Measurements from ENCODE around the gene SLC25A21.
"Not testable (repeated sequence)": the region's sequence is repeated elsewhere in the genome, so short reads cannot be mapped to it uniquely, and the experiment has no call there.

SLC25A21 gene

DNA sequence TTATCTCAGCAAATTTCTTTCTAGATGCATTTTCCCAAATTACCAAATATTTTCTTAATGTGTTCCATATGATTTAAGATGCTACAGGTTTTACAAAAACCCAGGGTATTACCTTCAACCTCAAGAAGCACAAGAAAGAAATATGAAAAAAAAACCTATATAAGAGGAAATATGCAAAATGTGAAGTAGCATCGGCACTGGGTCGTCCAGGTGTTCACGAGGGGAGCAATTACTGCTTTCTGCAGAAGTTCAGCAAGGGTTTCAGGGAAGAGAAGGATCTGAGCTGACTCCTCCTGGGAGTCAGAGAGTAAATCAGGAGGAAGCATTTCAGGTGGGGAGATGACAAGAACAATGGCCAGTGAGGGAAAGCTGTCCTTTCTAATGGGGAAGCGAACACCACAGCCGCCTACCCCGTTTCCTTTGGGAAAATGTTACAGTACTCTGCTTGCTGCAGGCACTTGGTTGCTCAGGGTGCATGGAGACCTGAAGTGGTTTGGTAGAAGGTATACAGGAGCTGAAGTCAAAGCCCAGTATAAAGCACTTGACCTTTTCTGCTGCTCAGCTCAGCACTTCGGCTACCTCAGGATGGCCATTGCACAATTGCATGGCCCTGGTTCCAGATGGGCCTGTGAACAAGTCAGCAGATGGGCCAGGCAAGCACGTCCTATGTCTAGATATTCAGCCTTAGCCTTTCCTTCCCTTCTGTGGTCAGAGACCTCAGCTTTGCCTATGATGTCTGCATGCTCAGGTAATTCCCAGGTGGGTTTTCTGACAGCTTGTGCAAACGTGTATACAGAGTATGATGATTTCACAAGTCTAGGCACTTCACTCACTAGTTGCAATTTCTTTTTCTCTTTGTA lies 355.1 kb downstream of the SLC25A21 start:
- DNase-seq: no peak

DNA sequence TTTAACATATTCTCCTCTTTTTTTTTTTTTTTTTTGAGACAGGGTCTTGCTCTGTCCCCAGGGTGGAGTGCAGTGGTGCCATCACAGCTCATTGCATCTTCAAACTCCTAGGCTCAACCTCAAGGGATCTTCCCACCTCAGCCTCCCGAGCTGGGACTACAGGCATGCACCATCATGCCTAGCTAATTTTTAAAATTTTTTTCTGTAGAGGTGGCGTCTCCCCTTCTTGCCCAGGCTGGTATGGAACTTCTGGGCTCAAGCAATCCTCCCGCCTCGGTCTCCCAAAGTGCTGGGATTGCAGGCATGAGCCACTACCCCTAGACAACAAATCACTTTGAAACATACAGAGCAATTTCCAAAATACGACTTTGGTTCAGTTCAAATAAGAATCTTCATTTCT lies 355.9 kb downstream of the SLC25A21 start:
- no peak for DNase-seq

DNA sequence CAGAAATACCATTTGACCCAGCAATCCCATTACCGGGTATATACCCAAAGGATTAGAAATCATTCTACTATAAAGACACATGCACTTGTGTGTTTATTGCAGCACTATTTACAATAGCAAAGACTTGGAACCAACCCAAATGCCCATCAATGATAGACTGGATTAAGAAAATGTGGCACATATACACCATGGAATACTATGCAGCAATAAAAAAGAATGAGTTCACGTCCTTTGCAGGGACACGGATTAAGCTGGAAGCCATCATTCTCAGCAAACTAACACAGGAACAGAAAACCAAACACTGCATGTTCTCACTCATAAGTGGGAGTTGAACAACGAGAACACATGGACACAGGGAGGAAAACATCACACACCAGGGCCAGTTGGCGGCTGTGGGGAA lies 357.6 kb downstream of the SLC25A21 start:
- not testable (repeated sequence) for DNase-seq

DNA sequence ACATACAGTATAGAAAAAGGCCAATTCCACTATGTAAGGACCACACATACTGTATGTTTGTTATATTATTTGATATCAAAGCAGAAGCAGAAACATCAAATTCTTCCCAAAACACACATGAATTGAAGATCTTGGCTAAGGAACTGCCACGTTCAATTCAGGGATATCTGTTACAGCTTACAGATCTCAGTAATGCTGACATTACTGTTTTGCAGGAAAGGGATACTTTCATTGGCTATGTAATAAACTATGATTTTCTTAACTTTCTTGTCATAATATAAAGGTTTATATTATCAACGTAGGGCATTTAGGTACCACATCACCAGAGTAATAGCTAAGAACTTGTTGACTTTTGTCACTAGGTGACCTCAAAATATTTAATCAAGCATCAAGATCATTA lies 362.2 kb downstream of the SLC25A21 start:
- no peak for DNase-seq

DNA sequence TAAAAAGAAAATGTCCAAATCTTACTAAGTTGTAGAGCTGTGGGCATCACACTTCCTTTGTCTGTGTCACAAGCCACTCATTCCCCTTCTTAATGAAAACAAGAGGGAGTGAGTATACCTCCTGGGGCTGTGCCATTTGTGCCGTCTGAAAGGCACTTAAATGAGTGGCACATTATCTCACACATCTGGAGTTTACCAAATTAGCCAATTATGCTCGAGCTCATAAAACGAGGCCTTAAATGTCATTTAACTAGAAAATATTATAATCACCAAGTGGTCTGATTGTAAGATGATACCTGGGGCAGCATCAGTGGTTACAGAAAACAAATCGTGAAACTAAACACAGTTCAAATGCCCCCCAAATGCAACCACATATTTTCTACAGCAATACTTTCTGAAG lies 364.7 kb downstream of the SLC25A21 start:
- DNase-seq: no peak

DNA sequence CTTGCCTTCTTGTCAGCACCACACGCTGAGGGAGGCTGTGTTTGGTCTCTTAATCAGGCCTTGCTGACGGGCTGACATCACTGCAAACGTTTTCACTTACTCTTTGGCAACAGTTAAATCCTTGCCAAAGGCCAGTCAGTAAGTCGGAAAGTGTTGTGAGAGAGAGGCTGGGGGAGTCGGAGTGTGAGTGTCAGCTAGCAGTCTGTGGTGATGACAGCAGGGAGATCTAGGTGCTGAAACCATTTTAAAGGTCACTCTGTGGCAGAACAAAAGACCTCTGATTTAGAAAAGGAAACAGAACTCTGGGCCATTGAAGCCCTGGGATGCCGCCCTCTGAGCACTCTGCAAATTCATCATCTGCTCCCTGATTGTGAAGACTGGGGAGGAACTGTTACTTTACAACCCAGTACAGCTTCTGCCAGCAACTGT lies 367.3 kb downstream of the SLC25A21 start:
- DNase-seq: peak; percentile 45

DNA sequence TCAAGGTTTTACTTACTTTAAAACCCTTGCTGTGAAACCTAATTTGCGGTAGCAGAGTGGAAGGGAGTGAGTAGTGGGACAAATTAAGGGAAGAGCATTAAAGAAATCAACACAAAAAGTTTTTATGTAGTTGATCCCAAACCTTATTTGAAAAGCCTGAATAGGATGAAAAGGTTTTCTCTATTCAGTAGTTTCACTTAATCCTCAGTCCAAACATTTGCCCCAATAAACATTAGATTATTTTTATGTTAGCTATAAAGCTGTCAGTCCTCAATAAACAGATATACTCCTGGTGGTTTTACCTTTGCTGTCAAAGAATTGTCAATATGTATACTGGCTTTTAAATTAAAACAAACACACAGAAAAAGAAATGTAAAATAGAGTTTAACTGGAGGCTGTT lies 374.8 kb downstream of the SLC25A21 start:
- no peak for DNase-seq

DNA sequence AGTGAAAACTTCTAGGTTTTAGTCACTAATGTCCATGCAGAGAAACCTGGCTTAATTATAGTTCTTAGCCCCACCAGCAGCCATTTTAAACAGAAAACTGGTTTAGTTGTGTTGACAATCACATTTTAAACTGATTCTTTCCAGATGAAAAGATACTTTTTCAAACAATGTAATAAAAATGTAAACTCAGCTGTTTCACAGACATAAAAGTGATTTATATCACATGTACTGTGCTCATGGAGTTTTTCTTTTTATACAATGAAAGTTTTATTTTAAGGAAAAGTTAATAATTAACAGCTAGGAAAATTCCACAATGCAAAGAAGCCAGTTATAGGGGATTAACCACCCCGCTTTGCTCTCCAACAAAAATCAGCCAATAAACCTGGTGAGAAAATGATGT lies 381.0 kb downstream of the SLC25A21 start:
- no peak for DNase-seq

DNA sequence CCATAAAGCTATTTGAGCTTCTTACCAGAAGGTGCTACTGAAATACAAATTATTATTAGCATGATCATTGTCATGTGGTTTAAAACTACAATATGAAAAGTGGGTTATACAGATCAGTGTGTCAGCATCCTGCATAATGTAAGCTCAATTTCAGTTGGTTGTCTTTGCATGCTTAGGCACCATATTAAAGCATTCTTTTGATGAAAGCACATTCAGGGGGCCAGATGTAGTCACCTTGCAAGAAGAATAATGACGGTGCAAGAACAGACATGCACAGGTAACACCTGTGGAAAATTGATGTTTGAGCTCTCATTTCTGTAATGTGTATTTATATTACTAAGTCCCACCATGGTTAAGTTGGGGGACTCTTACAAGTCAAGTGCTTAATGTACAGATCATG lies 386.9 kb downstream of the SLC25A21 start:
- no peak for DNase-seq

DNA sequence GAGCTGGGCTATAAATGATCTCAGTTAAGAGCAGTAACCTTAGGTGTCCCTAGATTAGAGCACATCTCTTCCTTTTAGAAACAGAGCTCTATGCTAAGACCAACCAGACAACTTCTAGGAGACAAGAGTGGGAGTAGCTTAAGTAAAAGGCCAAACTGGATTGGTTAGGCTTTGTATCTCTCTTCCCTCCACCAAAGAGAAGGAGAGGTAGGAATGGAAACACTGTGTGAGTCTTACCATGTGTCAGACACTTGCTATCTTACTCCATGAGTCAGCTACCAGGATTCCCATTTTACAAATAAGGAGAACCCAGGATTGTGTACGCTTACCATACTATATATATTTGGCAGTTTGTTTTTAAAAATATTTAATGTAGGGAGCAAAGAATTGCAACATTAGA lies 387.9 kb downstream of the SLC25A21 start:
- DNase-seq: peak; percentile 10

DNA sequence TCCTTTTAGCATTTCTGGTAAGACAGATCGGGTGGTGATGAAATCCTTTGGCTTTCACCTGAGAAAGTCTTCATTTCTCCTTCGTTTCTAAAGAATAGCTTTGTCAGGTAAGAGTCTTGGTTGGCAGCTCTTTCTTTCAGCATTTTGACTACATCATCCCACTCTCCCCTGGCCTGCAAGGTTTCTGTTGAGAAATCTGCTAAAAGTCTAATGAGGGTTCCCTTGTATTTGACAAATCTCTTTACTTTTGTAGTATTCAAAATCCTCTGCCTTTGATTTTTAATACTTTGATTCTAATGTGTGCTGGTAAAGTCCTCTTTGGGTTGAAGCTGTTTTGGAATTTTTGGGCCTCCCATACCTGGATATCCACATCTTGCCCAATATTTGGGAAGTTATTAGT lies 390.5 kb downstream of the SLC25A21 start:
- no peak for DNase-seq

DNA sequence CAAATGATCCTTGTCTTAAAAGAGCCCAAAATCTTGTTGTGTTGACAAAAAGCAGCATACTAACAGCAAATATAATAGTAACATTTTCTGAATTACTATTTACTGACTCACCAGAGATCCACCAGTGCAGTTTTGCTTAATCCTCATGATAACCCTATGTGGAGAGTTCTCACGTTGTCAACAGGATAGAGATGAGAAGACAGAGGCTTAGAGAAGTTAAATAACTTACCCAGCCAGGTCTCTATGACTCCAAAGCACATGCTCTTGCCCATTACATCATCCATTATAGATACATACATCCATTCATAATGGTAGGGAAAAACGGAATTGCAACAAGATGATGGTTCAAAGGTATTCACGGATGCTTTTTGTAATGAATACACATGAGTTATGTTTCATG lies 398.8 kb downstream of the SLC25A21 start:
- peak; percentile 70 for DNase-seq

DNA sequence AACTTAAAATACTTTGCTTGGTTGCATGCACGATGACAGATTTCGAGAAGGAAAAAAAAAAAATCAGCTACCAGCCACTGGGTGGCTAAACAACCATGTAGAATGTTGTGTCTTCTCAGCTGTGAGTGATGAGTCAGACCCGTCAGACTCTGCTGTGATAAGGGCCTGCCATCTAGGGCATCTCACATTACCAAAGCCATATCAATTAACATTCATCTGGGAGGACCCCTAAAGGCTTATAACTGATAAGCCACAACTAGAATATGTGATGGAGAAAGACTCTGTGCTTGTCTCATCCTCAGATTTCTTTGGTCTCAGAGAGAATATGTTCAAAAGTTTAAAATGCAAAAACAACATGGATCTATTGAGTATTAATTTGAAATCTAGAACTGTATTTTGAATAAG lies 399.3 kb downstream of the SLC25A21 start:
- peak; percentile 63 for DNase-seq

DNA sequence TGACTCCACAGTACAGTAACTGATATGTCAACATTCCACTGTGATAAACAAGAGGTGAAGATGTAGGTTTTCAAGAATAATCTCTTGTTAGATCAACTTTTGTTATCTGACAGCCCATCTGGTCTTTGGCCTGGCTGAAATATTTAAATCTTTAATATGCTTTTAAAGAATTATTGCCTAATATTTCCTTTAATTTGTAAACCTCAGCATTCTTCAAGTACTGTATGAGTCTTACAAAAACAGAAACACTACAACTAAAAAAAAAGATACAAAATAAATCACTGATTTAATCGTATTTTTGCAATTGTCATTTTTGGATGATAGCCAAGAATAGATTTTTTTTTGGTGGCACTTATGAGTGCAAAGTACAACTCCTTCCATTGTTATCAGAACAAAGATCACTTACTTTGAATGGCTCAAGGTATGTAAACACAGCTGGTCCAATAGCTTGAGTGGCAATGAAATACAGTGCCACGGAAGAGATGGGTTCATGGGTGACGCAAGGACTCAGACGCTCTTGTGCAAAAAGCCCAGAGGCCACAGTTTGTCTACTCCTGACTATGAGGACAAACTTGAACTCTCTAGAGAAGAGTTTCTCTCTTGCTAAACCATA lies 401.3 kb downstream of the SLC25A21 start:
- DNase-seq: no peak

DNA sequence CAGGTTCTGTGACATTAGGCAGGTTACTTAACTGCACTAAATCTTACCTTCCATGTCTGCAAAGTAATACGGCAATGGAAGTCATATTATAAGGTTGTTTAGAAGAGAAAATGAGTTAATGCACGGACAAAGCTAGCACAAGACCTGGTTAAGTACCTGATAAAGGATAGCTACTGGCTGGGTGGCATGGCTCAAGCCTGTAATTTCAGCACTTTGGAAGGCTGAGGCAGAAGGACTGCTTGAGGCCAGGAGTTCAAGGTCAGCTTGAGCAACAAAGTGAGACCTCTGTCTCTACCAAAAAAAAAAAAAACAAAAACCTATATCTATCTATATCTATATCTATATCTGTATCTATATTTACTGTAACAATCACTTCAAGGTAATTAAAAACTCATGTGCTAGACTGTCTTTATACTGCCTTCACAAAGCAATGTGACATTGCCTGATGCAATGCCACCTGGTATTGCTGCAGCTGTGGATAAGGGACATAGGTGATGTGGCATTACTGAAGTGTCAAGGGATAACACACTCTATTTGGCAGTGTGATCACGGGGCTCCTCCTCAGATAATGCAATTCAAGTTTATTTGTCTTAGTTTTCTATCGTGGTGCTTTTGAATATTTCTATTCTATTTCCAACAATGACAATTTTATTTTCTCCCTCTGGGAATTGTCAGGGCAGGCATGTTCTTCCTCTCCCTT lies 403.6 kb downstream of the SLC25A21 start:
- no peak for DNase-seq

DNA sequence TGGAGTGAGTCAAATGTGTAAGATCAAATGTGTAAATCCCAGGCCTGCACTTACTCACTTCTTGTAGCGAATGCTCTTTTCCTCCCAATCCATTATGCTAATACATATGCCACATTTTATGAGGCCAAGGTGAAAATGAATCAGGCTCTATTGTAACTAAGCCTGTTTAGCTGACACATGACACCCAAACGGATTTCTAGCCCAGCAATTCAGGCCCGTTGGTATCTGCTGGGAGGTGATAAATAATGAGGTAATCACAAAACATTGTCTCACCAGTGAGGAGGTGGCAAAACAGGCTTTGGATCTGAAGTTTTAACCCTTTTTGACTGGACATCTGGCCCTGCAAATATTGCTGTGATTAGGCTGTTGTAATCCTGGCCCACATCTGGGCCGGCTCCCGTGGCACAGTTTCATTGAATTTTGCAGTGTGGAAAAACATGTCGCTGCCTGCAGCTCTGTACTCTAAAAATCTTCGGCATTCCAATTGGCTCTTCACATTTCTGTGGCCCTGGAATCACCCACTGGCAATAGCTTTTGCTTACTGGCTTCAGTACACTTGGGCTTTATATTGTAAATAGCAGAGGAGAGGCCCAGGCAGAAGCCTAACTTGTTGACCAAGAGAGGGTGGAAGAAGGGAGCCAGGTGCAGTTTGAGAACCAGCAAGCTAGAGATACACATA lies 404.7 kb downstream of the SLC25A21 start:
- DNase-seq: no peak

DNA sequence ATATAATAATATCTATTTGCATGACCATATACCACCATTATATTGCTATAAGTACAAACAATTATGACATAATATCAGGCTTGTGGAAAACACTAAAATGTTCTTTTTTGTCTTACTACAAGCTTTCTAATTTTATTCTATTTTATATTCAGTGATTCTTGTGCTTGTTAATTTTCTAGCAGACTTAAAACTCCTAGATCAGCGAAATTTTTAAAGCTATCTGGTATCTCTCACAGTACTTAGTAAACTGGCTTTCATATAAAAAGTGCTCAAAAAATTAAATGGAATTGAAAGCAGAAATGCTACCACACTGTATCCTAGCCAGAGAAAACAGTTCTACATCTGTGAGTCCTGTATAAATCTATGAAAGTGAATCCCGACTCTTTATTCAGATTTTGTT lies 405.4 kb downstream of the SLC25A21 start:
- DNase-seq: no peak

DNA sequence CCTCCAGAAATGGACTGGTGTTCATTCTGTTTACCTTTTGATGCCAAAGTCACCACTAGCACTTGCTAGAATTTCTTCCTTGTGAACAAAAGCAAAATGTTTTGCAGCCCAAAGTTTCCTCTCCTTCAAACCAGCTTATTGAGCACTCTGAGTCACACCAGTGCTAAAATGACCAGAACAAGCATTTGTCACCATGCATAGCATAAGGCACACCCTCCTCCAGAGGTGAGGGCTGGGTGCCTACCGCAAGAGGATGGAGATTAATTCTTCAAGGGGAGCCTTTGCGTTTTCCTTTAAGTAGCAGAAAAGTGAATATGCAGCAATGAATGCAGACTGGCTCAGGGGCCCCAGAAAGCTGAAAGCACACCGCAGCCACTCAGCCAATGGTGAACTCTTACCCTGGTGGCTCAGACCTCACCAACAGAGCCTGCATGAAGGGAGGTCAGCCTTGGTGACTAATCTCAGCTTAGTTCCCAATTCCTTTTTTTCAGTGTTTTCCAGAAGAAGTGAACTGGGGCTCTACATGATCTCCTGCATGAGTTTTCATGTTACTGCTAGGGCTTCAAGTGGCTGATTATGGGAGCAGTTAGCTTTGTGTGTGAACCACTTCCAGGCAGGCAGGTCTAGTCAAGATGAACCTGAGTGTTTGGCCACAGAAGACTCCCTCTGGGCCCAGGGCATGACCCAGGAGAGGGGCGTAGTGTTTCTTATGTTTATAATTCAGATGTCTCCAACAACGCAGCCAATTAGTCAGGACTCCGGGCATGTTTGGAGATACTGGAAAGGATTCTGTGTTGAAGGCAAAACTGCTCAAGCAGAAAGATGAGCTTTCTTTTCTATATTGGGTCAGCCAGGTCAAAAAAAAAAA lies 414.4 kb downstream of the SLC25A21 start:
- DNase-seq: no peak

DNA sequence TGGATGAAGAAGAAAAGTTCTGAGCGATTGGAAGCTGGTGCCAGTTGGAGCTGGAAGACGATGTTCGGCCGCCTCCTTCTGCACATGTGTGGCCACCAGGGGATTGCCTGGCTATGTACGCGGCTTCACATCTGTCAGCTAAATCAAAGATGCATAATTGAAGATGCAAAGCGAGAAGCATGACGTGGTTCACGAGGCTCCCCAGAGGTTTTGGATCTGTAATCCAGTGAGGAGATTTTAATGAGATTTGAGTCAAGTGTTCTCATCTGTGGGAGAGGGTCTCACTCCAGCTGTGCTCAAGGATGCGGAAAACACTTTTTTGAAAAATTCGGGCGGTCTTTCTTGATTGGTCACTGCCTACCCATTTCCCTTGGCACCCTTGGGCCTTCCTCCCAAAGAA lies 416.2 kb downstream of the SLC25A21 start:
- DNase-seq: no peak

DNA sequence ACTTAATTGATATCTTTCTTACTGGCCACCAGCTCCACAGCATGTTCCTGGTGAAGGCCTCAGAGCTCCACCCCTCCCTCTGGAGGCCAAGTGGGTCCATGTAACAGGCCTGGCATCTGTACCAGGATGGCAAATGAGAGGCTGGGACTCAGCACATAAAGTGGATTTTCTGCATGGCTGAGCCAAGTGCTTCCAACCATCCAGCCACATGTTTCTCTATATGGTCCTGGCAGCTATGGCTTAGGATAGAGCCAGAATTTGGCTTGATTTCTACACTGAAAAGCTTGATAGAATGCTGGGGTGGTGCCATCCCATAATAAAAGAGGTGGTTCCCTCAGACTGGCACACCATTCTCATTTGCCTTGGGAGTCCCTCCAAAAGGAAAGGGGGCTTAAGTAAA lies 416.6 kb downstream of the SLC25A21 start:
- no peak for DNase-seq

DNA sequence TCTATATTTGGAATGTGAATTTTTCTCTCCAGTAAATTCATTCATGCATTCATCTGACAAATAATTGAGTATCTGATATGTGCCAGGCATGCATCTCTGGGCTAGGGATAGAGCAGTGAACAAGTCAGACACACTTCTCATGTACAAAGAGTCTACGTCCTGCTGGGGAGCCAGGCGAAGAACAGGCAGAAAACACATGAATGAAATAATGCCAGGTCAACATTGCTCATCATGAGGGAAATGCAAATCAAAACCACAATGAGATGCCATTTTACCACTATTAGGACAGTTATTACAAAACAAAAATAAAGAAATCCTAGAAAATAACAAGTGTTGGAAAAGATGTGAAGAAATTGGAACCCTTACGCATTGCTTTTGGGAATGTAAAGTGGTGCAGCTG lies 420.5 kb downstream of the SLC25A21 start:
- DNase-seq: no peak

DNA sequence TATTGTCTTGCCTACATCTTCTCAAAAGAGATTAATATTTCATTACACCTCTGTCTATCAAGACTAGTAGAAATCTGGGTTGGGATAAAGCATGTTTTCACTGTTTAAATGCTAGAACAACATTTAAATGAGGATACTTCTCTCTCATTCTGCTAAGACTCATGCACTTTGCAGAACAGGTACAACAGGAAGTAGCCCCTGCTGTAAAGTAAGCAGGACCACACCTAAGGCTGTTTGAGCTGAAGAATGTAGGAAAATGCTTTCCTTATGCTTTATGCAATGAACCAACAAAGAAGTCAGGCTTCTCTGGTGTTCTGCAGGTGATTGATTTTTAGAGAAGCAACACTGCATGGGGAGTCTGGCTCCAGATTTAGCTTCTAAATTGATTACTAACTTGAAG lies 421.3 kb downstream of the SLC25A21 start:
- no peak for DNase-seq
